ENCODE data around the gene C19orf73.

The C19orf73 gene

DNA sequence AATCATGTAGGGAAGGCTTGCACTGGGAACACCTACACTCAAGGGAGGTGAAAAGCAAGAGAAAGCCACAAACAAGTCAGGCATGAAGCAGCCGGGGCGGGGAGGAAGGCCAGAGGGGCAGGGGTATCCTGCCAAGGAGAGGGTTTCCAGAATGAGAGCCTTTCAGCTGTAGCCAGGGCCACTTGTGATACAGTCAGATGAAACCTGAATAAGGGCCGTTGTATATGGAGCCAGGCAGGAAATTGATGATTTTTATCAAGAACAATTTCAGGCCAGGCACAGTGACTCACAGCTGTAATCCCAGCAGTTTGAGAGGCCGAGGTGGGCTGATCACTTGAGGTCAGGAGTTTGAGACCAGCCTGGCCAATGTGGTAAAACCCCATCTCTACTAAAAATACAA is 43.0 kb upstream of the C19orf73 start:
- Histone ChIP-seq H3K27me3 (ENCODE audit: insufficient read depth, low read depth, severe bottlenecking) (no peaks in the 10 kb centered on the region), H3K27ac (no peak overlapping the region), H3K4me3 (ENCODE audit: low read depth, low read length) (no peak overlapping the region), H3K36me3 (no peaks in the 10 kb centered on the region; the same call in 1 of the 2 replicates), H3K9me3 (ENCODE audit: severe bottlenecking) (no peaks in the 10 kb centered on the region)
- TF ChIP-seq, protein P1, sequence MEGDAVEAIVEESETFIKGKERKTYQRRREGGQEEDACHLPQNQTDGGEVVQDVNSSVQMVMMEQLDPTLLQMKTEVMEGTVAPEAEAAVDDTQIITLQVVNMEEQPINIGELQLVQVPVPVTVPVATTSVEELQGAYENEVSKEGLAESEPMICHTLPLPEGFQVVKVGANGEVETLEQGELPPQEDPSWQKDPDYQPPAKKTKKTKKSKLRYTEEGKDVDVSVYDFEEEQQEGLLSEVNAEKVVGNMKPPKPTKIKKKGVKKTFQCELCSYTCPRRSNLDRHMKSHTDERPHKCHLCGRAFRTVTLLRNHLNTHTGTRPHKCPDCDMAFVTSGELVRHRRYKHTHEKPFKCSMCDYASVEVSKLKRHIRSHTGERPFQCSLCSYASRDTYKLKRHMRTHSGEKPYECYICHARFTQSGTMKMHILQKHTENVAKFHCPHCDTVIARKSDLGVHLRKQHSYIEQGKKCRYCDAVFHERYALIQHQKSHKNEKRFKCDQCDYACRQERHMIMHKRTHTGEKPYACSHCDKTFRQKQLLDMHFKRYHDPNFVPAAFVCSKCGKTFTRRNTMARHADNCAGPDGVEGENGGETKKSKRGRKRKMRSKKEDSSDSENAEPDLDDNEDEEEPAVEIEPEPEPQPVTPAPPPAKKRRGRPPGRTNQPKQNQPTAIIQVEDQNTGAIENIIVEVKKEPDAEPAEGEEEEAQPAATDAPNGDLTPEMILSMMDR (IDR thresholded peaks at IDR 0.05; ENCODE audit: low read depth, low read length) = no peak
- no peak for DNase-seq

DNA sequence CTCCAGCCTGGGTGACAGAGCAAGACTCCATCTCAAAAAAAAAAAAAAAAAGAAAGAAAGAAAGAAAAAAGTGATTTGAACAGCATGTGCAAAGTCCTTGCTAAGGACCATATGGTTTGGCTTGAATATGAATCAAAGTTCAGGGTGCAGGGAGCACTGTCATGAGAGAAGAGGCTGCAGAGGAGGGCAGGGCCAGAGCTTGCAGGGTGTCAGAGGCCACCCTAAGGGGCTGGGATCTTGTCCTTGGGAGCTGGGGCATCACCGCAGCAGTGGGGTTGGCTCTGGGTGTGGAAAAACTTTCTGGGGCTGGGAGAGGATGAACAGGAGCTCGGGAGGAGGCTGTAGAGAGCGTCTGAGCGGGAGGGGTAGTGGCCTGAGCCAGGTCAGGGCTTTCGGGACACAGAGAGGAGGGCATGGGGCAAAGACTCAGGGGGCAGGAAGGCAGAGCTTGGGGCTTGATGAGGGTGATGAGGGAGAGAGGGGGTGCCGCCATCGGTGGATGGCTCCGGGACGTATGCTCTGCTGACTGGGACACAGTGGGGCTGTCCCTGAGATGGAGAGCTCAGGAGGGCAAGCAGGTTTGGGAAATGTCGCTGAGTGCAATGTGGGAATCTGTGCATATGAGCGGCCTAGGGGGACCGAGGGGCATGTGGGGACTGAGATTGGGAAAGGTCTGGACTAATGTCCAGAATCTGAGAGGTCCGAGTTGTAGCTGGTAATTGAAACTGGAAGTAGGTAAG is 41.7 kb upstream of the C19orf73 start:
- Histone ChIP-seq H3K36me3 (no peaks in the 10 kb centered on the region; the same call in 1 of the 2 replicates), H3K27ac (no peak overlapping the region), H3K9me3 (ENCODE audit: severe bottlenecking) (no peaks in the 10 kb centered on the region), H3K4me3 (ENCODE audit: low read depth, low read length) (no peak overlapping the region), H3K27me3 (ENCODE audit: insufficient read depth, low read depth, severe bottlenecking) (no peaks in the 10 kb centered on the region)
- no peak for DNase-seq
- TF ChIP-seq, protein P1 (IDR thresholded peaks at IDR 0.05; ENCODE audit: low read depth, low read length) = no peak

DNA sequence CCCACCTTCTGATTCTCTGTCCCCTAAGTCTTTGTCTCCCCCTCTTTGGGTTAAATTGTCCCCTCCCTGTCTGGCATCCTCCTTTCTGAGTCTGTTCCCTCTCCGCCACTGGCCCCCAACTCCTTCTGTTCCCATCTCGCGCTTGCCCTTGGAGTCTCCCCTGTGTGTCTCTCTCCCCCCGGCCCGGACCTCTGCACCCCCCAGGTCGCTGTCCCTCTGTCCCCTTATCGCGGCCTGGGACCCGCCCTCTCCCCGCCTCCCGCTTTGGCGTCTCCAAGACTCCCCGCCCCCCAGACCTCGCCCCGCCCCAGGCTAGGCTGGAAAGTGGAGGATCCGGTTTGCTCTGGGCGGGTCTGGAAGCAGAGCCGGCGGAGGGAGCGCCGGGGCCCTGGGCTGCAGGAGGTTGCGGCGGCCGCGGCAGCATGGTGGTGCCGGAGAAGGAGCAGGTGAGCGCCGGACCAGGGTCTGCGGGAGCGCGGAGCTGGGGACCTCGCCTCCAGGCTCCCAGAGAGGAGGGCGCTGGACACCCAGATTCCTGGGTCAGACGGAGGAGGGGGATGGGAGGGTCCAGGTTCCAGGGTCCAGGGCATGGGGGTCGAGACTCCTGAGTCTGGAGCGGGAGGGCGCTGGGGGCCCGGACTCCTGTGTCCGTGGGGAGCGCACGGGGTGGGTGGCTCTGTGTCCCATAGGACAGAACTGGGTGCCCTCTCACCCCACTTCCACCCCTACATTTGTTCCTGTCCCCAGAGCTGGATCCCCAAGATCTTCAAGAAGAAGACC is 38.7 kb upstream of the C19orf73 start, which contains the start of gene TRPM4:
TRPM4 (plus strand) TSS at position 348 of the 780 bp plus-strand sequence; CDS start at position 423, 75 bp downstream.
- H3K9me3 ChIP-seq (ENCODE audit: severe bottlenecking) = no peaks in the 10 kb centered on the region
- peak; percentile 94 for DNase-seq
- TF ChIP-seq, protein P1 (IDR thresholded peaks at IDR 0.05; ENCODE audit: low read depth, low read length) = no peak
- H3K27ac ChIP-seq = peak within 1 kb of the TSS; percentile 71
- H3K27me3 ChIP-seq (ENCODE audit: insufficient read depth, low read depth, severe bottlenecking) = no peaks in the 10 kb centered on the region
- peak within 1 kb of the TSS; percentile 82 for H3K4me3 ChIP-seq (ENCODE audit: low read depth, low read length)
- H3K36me3 ChIP-seq = no peaks in the 10 kb centered on the region; the same call in 1 of the 2 replicates

DNA sequence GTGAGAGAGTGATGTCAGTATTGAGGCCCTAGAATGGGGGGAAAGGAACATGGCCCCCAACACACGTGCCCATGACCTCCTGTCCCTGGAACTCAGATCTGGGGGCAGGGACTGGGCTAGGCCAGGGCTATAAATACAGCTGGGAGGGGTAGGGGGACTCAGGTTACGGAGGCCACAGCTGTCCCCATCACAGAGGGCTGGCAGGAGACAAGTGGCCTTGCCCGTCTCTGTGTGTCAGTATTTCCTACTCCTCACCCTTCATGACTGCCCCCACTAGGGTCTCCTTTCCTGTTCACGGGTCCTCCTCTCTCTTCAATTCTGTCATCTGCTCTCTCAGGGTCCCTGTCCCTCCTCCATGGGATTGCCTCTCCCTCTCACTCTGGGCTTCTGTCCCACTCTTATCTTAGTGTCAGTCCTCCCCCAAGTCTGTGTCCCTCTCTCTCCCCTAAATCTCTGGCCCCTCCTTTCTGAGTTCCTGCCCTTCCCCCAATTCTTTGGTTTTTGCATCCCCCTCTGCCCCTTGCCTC is 36.9 kb upstream of the C19orf73 start:
- TF ChIP-seq, protein P1 (IDR thresholded peaks at IDR 0.05; ENCODE audit: low read depth, low read length) = no peak
- H3K36me3 ChIP-seq = no peaks in the 10 kb centered on the region; the same call in 1 of the 2 replicates
- no peak overlapping the region for H3K27ac ChIP-seq
- peak; percentile 40 for DNase-seq
- no peaks in the 10 kb centered on the region for H3K9me3 ChIP-seq (ENCODE audit: severe bottlenecking)
- no peak overlapping the region for H3K4me3 ChIP-seq (ENCODE audit: low read depth, low read length)
- H3K27me3 ChIP-seq (ENCODE audit: insufficient read depth, low read depth, severe bottlenecking) = no peaks in the 10 kb centered on the region

DNA sequence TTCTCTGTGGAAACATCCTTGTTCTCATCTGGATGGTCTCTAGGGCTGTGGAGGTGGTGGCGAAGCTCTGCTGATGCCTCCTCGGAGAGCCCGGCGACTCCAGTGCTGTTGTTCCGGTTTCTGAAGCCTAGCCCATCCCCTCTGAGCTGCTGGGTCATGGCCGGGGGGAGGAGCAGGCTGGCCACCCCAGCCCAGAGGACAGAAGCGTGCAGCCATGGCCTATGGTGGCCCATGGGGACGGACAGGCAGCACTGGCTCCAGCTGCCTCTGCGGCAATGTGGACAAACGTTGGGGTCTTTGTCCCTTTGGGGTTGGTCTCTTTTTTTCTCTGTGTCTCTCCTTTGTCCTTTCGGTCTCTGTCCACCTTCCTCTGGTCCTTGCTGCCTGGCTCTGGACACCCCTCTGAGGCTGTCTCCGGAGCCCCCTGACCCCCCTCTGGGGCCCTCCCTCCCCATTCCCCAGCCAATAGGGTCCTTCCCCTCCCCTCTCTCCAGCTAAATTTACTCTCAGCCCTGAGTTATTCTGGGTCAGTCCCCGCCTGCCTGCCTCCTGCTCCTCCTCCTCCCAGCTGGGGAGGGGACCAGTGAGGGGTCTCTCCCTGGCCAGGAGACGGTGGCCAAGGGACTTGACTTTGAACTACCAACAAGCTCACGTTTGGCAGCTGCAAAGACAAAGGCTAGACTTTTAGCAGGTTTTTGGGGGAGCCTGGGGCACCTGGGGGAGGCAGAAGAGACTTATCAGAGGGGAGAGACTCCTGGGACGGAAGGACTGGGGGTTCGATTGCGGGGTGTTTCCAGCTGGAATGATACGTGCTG is 36.3 kb upstream of the C19orf73 start, which contains the start of gene HRC:
HRC (minus strand) TSS at position 392 of the 815 bp plus-strand sequence; CDS start at position 233, 159 bp downstream.
- H3K4me3 ChIP-seq (ENCODE audit: low read depth, low read length) = no peak within 1 kb of the TSS
- H3K9me3 ChIP-seq (ENCODE audit: severe bottlenecking) = no peaks in the 10 kb centered on the region
- no peaks in the 10 kb centered on the region for H3K27me3 ChIP-seq (ENCODE audit: insufficient read depth, low read depth, severe bottlenecking)
- no peak within 1 kb of the TSS for H3K27ac ChIP-seq
- TF ChIP-seq, protein P1 (IDR thresholded peaks at IDR 0.05; ENCODE audit: low read depth, low read length) = no peak
- no peak for DNase-seq
- no peaks in the 10 kb centered on the region; the same call in 1 of the 2 replicates for H3K36me3 ChIP-seq
